ENCODE data around the gene KATNB1.
A peak's percentile ranks its signal among the peaks of the same experiment; 100 is the strongest.

The KATNB1 gene

GRCh38 chr16:57798267-57798810 lies 62.8 kb downstream of the KATNB1 start:
- Mint-ChIP-seq H3K27ac (no peak overlapping the region), H3K4me3 (no peak overlapping the region), H3K27me3 (ENCODE audit: low read depth) (peaks cover 46% of the 10 kb centered on the region), H3K9me3 (no peaks in the 10 kb centered on the region), H3K36me3 (ENCODE audit: low read depth) (peaks cover 6% of the 10 kb centered on the region), H3K4me1 (ENCODE audit: low read depth) (peaks cover 22% of the 10 kb centered on the region)

- H3K4me3 Mint-ChIP-seq, result no peak overlapping the region
- H3K27ac Mint-ChIP-seq, result no peak overlapping the region
- peaks cover 6% of the 10 kb centered on the region for H3K36me3 Mint-ChIP-seq (ENCODE audit: low read depth)
- H3K9me3 Mint-ChIP-seq, result no peaks in the 10 kb centered on the region
- H3K4me1 Mint-ChIP-seq (ENCODE audit: low read depth), result peaks cover 22% of the 10 kb centered on the region
- H3K27me3 Mint-ChIP-seq (ENCODE audit: low read depth), result peaks cover 53% of the 10 kb centered on the region
Measured at GRCh38 chr16:57798953-57799599, 63.5 kb downstream of the KATNB1 start.

GRCh38 chr16:57799600-57800199 lies 64.1 kb downstream of the KATNB1 start:
- Mint-ChIP-seq H3K36me3 (ENCODE audit: low read depth) (peaks cover 6% of the 10 kb centered on the region), H3K4me3 (no peak overlapping the region), H3K9me3 (no peaks in the 10 kb centered on the region), H3K27me3 (ENCODE audit: low read depth) (peaks cover 57% of the 10 kb centered on the region), H3K27ac (no peak overlapping the region), H3K4me1 (ENCODE audit: low read depth) (peaks cover 22% of the 10 kb centered on the region)

GRCh38 chr16:57800200-57801097 lies 64.9 kb downstream of the KATNB1 start:
- peaks cover 22% of the 10 kb centered on the region for H3K4me1 Mint-ChIP-seq (ENCODE audit: low read depth)
- no peaks in the 10 kb centered on the region for H3K9me3 Mint-ChIP-seq
- H3K27ac Mint-ChIP-seq, result no peak overlapping the region
- peaks cover 57% of the 10 kb centered on the region for H3K27me3 Mint-ChIP-seq (ENCODE audit: low read depth)
- H3K4me3 Mint-ChIP-seq, result no peak overlapping the region
- H3K36me3 Mint-ChIP-seq (ENCODE audit: low read depth), result peaks cover 6% of the 10 kb centered on the region

GRCh38 chr16:57801098-57801808 lies 65.7 kb downstream of the KATNB1 start:
- Mint-ChIP-seq H3K27ac (no peak overlapping the region), H3K4me1 (ENCODE audit: low read depth) (peaks cover 22% of the 10 kb centered on the region), H3K36me3 (ENCODE audit: low read depth) (peaks cover 6% of the 10 kb centered on the region), H3K9me3 (no peaks in the 10 kb centered on the region), H3K4me3 (no peak overlapping the region), H3K27me3 (ENCODE audit: low read depth) (peaks cover 62% of the 10 kb centered on the region)

GRCh38 chr16:57801809-57802340 lies 66.3 kb downstream of the KATNB1 start:
- Mint-ChIP-seq H3K4me1 (ENCODE audit: low read depth) (peaks cover 22% of the 10 kb centered on the region), H3K27me3 (ENCODE audit: low read depth) (peaks cover 64% of the 10 kb centered on the region), H3K4me3 (no peak overlapping the region)

GRCh38 chr16:57802341-57803133 lies 67.0 kb downstream of the KATNB1 start, which contains the start of gene KIFC3:
Gene KIFC3, minus strand, starts transcription at chr16:57802491. Its CDS starts 4,248 bp downstream, at chr16:57798243.
- Mint-ChIP-seq H3K4me1 (ENCODE audit: low read depth) (peaks cover 24% of the 10 kb centered on the region), H3K27me3 (ENCODE audit: low read depth) (peaks cover 70% of the 10 kb centered on the region), H3K4me3 (peak within 1 kb of the TSS; percentile 89), H3K27ac (peak within 1 kb of the TSS; percentile 73), H3K36me3 (ENCODE audit: low read depth) (peaks cover 6% of the 10 kb centered on the region), H3K9me3 (no peaks in the 10 kb centered on the region)

More at GRCh38 chr16:57801809-57802340, 66.3 kb downstream of the KATNB1 start:
- no peak overlapping the region for H3K27ac Mint-ChIP-seq
- peaks cover 6% of the 10 kb centered on the region for H3K36me3 Mint-ChIP-seq (ENCODE audit: low read depth)
- no peaks in the 10 kb centered on the region for H3K9me3 Mint-ChIP-seq

GRCh38 chr16:57803134-57803990 lies 67.8 kb downstream of the KATNB1 start:
- peaks cover 74% of the 10 kb centered on the region for H3K27me3 Mint-ChIP-seq (ENCODE audit: low read depth)
- H3K36me3 Mint-ChIP-seq (ENCODE audit: low read depth), result peaks cover 6% of the 10 kb centered on the region
- H3K9me3 Mint-ChIP-seq, result no peaks in the 10 kb centered on the region
- H3K4me1 Mint-ChIP-seq (ENCODE audit: low read depth), result peaks cover 26% of the 10 kb centered on the region
- H3K27ac Mint-ChIP-seq, result no peak overlapping the region
- peak overlapping the region; percentile 89 for H3K4me3 Mint-ChIP-seq

GRCh38 chr16:57804111-57804837 lies 68.7 kb downstream of the KATNB1 start:
- no peaks in the 10 kb centered on the region for H3K9me3 Mint-ChIP-seq
- peaks cover 71% of the 10 kb centered on the region for H3K27me3 Mint-ChIP-seq (ENCODE audit: low read depth)
- H3K4me1 Mint-ChIP-seq (ENCODE audit: low read depth), result peaks cover 25% of the 10 kb centered on the region
- H3K27ac Mint-ChIP-seq, result no peak overlapping the region
- no peak overlapping the region for H3K4me3 Mint-ChIP-seq
- H3K36me3 Mint-ChIP-seq (ENCODE audit: low read depth), result peaks cover 6% of the 10 kb centered on the region

- peaks cover 27% of the 10 kb centered on the region for H3K4me1 Mint-ChIP-seq (ENCODE audit: low read depth)
- no peaks in the 10 kb centered on the region for H3K9me3 Mint-ChIP-seq
- H3K27ac Mint-ChIP-seq, result no peak overlapping the region
- peaks cover 62% of the 10 kb centered on the region for H3K27me3 Mint-ChIP-seq (ENCODE audit: low read depth)
- peaks cover 6% of the 10 kb centered on the region for H3K36me3 Mint-ChIP-seq (ENCODE audit: low read depth)
- H3K4me3 Mint-ChIP-seq, result no peak overlapping the region
Measured at GRCh38 chr16:57805176-57805575, 69.6 kb downstream of the KATNB1 start.

Measured in T-helper 1 cell treated with Interleukin-12 subunit alpha and Interleukin-12 subunit beta and Interleukin-4 antibody, amounts not matched to agents 30 μg/mL and 1 μg/mL, for 36 hours (primary cell).